BE2C (cell line): ENCODE results near the gene TPD52L1.

Experiments used
- DNase-seq: peaks from one replicate; pipeline ENCODE4 v3.0.0-alpha.2; 2020
- H3K27me3 ChIP-seq: fragments of 250-450 bp; sonication (Bioruptor Pico); 2 replicates; pipeline ENCODE4 v1.5.1; 2020; ENCODE audit warnings: mild to moderate bottlenecking
- H3K36me3 ChIP-seq: fragments of 250-450 bp; sonication (Bioruptor Pico); 2 replicates; pipeline ENCODE4 v1.5.1; 2020; ENCODE audit warnings: mild to moderate bottlenecking
- H3K4me1 ChIP-seq: fragments of 250-450 bp; sonication (Bioruptor Pico); 2 replicates; pipeline ENCODE4 v1.5.1; 2020
- H3K4me3 ChIP-seq: 2 replicates; pipeline ENCODE4 v1.5.1; 2011; ENCODE audit warnings: low read depth, low read length
- H3K9me3 ChIP-seq: fragments of 250-450 bp; sonication (Bioruptor Pico); 2 replicates; pipeline ENCODE4 v1.5.1; 2020
- TF ChIP-seq, protein P1 (sequence below): IDR thresholded peaks from 2 replicates; pipeline ENCODE4 v1.5.1; 2012; ENCODE audit warnings: mild to moderate bottlenecking, low read depth, low read length

Gene TPD52L1

DNA sequence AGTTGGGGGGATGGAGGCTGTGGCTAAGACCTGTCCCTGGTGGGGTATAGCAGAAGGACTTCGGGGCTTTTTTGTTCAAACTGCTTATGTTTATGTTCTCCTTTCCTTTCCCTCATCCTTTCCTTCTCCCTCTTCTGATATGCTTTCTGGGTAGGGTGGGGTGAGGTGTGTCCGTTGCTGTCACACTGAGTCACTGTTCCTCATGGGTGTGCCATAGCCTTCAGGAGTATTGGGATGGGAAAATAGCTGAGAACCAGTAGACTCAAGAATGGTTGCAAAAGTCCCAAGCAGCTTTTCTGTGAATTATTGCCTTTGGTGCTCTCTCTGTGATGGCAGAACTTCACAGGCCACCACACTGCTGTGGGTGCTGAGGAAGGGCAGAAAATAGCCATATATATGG, 39.6 kb downstream of the TPD52L1 start:
- no peaks in the 10 kb centered on the region for H3K36me3 ChIP-seq
- DNase-seq = no peak
- TF ChIP-seq, protein P1, sequence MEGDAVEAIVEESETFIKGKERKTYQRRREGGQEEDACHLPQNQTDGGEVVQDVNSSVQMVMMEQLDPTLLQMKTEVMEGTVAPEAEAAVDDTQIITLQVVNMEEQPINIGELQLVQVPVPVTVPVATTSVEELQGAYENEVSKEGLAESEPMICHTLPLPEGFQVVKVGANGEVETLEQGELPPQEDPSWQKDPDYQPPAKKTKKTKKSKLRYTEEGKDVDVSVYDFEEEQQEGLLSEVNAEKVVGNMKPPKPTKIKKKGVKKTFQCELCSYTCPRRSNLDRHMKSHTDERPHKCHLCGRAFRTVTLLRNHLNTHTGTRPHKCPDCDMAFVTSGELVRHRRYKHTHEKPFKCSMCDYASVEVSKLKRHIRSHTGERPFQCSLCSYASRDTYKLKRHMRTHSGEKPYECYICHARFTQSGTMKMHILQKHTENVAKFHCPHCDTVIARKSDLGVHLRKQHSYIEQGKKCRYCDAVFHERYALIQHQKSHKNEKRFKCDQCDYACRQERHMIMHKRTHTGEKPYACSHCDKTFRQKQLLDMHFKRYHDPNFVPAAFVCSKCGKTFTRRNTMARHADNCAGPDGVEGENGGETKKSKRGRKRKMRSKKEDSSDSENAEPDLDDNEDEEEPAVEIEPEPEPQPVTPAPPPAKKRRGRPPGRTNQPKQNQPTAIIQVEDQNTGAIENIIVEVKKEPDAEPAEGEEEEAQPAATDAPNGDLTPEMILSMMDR = no peak
- H3K9me3 ChIP-seq = no peaks in the 10 kb centered on the region
- H3K4me3 ChIP-seq = no peak overlapping the region
- peaks cover 9% of the 10 kb centered on the region for H3K4me1 ChIP-seq
- H3K27me3 ChIP-seq = peaks cover 4% of the 10 kb centered on the region; the same call in 1 of the 2 replicates

- H3K36me3 ChIP-seq = no peaks in the 10 kb centered on the region
- DNase-seq = no peak
- peaks cover 9% of the 10 kb centered on the region for H3K4me1 ChIP-seq
Measured at GRCh38 chr6:125194941-125195340, 41.4 kb downstream of the TPD52L1 start.

GRCh38 chr6:125195526-125195925, 42.0 kb downstream of the TPD52L1 start:
- TF ChIP-seq, protein P1 = no peak
- H3K9me3 ChIP-seq = no peaks in the 10 kb centered on the region
- H3K27me3 ChIP-seq = no peaks in the 10 kb centered on the region
- no peak for DNase-seq
- H3K4me1 ChIP-seq = peaks cover 9% of the 10 kb centered on the region
- no peaks in the 10 kb centered on the region for H3K36me3 ChIP-seq
- H3K4me3 ChIP-seq = no peak overlapping the region

More at GRCh38 chr6:125194941-125195340, 41.4 kb downstream of the TPD52L1 start:
- H3K9me3 ChIP-seq = no peaks in the 10 kb centered on the region
- TF ChIP-seq, protein P1 = no peak
- H3K4me3 ChIP-seq = no peak overlapping the region
- H3K27me3 ChIP-seq = no peaks in the 10 kb centered on the region

DNA sequence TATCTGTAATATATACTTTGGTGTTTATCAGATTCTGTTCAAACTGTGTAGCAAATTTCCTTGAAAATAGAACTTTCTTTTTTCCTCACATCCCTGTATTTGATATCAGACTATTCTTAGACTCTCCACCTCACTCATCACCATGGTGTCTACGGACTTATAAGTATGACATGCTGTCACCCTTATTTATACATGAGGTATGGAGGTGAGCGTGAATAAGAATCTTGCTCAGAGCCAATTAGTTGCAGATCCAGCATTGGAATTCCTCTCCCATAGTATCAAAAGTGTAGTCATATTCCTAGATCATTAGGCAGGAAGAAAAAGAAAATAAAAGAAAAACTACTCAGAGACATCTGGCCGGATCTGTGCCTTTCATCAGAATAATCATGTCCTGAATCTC, 43.0 kb downstream of the TPD52L1 start:
- H3K27me3 ChIP-seq = no peaks in the 10 kb centered on the region
- no peaks in the 10 kb centered on the region for H3K36me3 ChIP-seq
- peaks cover 9% of the 10 kb centered on the region for H3K4me1 ChIP-seq
- TF ChIP-seq, protein P1 = no peak
- H3K4me3 ChIP-seq = no peak overlapping the region
- DNase-seq = no peak
- H3K9me3 ChIP-seq = no peaks in the 10 kb centered on the region

- Histone ChIP-seq H3K9me3 (no peaks in the 10 kb centered on the region), H3K4me3 (no peak overlapping the region), H3K27me3 (no peaks in the 10 kb centered on the region), H3K4me1 (peaks cover 15% of the 10 kb centered on the region), H3K36me3 (no peaks in the 10 kb centered on the region)
- peak; percentile 33 for DNase-seq
- TF ChIP-seq, protein P1 = no peak
Measured at GRCh38 chr6:125197795-125198269, 44.3 kb downstream of the TPD52L1 start.

GRCh38 chr6:125198398-125198937, 44.9 kb downstream of the TPD52L1 start:
- DNase-seq = no peak
- no peak overlapping the region for H3K4me3 ChIP-seq
- TF ChIP-seq, protein P1 = no peak
- no peaks in the 10 kb centered on the region for H3K36me3 ChIP-seq
- peaks cover 15% of the 10 kb centered on the region for H3K4me1 ChIP-seq
- no peaks in the 10 kb centered on the region for H3K27me3 ChIP-seq
- H3K9me3 ChIP-seq = no peaks in the 10 kb centered on the region
